T47D (cell line): ENCODE measurements around the gene FAM229B.
"Not testable (repeated sequence)": the region's sequence is repeated elsewhere in the genome, so short reads cannot be mapped to it uniquely, and the experiment has no call there.

ENCODE experiments used
- DNase-seq, 2 experiments: peaks; one replicate each; pipeline versions ENCODE4 v3.0.0 to v3.0.0-alpha.2; 2011 to 2012; ENCODE audit warnings: low read depth in 1 of 2, low spot score in 1 of 2
- JUND ChIP-seq: IDR thresholded peaks from 2 replicates; pipeline ENCODE4 v1.6.1; 2012; ENCODE audit warnings: low read depth
- in situ Hi-C: cut with HindIII; loops from 2 replicates; pipeline ENCODE4 v1.10.0; 2016; ENCODE audit warnings: low sequenced_read_pairs, low pct_unique_long_range_greater_than_20kb

The FAM229B gene, protein sequence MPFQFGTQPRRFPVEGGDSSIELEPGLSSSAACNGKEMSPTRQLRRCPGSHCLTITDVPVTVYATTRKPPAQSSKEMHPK

GRCh38 chr6:112087136-112087911 is at the start of gene FAM229B, which contains the start of gene TUBE1:
Gene FAM229B (plus strand): TSS chr6:112087591. CDS start chr6:112099284, 11,693 bp downstream.
Gene TUBE1 (minus strand): TSS chr6:112087482. CDS start chr6:112087434, 48 bp downstream.
- DNase-seq, result peak; percentile 61 to 94
- in situ Hi-C loops, result no loop called here
- no peak for TF ChIP-seq JUND

DNA sequence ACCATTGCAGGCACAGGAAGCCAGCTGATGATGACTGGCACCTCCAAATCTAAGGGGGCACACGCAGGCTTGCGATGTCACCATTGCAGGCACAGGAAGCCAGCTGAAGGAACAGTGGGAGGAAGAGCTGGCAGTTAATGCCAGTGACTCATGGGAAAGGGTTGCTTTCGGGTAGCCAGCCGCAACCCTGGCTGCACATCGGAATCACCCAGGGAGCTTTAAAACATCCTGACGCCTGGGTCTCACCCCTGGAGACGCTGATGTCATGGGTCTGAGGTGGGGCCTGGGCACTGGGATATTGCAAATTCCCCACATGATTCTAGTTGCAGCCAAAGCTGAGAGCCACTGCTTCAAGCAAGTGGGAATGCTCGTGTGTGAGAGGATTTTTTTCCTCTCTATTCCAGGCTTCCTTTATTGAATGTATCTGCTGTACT is 49.6 kb upstream of the FAM229B start:
- no peak for TF ChIP-seq JUND
- DNase-seq, result no peak
- in situ Hi-C loops, result no loop called here

DNA sequence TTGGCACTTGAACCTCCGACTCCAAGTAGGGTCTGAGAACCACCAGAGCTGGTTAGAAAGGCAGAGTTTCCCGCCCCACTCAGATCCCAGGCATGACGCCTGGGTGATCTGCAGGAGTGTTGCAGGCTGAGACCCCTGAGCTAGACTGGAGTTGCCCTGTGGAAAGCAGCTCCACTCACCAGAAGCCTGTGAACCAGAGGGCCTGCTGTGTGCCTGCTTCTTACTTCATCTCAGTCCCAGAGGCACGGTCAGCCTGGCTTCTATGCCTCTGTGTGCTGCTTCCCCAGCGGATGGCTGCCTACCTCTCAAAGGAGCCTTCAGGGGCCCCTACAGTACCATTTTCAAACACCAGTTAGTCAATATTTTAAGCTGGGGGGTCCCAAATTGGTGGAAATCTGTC is 49.1 kb upstream of the FAM229B start:
- in situ Hi-C loops, result no loop called here

DNA sequence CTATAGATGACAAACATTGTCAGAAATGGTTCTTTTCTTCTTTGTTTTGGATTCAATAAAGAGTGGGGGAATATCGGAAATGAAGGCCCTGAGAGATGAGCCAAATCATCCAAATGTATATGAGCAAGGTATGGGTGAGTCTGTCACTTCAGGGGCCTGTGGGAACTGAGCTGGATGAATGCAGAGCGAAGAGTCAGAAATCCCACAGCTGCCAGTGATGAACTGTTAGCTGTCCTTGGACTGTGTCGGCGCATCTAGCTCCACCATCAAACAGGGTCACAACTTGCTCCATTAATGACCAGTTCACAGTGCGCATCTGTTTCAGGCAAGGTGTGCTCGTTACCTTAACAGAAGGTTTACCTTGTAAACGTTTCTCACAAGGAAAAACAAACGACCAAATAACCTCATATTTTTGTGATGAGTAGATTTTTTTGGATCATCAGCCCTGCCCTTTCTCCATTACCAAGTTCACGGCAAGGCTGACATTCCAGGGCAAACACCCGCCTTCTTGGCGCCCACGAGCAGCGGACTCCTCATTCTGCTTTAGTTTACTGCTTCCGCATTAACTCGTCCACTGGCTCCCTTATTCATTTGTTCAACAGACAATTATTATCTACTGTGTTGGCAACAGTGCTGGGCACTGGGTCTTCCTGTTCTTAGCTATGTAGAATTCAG is 48.5 kb upstream of the FAM229B start:
- DNase-seq, result peak in 1 of 2 experiments; percentile 63
- in situ Hi-C loops, result no loop called here
- TF ChIP-seq JUND, result no peak

More for the DNA sequence above, 49.1 kb upstream of the FAM229B start:
- DNase-seq, result no peak
- no peak for TF ChIP-seq JUND

DNA sequence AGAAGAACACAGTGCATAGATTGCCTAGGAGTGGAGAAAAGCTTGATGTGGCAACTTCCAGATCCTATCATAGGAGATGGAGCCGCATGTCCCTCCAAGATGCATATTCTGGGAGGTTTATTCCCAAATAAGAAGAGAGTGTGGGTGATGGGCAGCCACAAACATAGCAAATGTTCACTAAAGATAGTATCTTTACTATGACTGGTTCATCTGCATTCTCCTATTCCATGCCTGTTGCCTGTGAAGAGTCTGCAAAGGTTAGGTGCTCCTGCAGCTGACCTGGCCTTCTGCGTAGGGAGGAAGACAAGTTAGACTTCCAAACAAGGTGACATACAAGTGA is 48.0 kb upstream of the FAM229B start:
- in situ Hi-C loops, result no loop called here
- TF ChIP-seq JUND, result no peak

DNA sequence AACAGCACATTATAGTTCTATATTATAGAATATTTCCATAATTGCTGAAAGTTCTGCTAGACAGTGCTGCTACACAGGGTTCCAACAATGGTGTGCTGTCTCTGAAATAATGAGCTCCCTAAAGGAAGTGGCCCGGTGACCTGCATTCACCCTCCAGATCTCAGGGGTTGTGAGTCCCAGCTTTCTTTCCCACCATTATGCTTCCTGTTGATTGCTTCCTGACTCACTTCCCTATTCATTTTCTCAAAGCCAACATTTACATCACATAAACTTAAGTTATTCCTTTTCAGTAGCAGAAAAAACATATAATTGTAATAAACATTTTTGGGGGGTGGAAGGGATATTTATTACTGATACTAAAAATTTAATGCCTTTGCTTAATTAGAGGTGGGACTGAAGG is 46.4 kb upstream of the FAM229B start:
- no peak for DNase-seq
- no peak for TF ChIP-seq JUND
- in situ Hi-C loops, result no loop called here

More for the DNA sequence above, 48.0 kb upstream of the FAM229B start:
- DNase-seq, result peak in 1 of 2 experiments; percentile 78

GRCh38 chr6:112041535-112041934 is 45.9 kb upstream of the FAM229B start:
- in situ Hi-C loops, result no loop called here
- TF ChIP-seq JUND, result no peak
- DNase-seq, result peak in 1 of 2 experiments; percentile 52

GRCh38 chr6:112043032-112044007 is 44.1 kb upstream of the FAM229B start:
- in situ Hi-C loops, result no loop called here
- TF ChIP-seq JUND, result no peak
- DNase-seq, result peak; percentile 44 to 81

GRCh38 chr6:112044196-112044595 is 43.2 kb upstream of the FAM229B start:
- in situ Hi-C loops, result no loop called here
- DNase-seq, result no peak
- no peak for TF ChIP-seq JUND

DNA sequence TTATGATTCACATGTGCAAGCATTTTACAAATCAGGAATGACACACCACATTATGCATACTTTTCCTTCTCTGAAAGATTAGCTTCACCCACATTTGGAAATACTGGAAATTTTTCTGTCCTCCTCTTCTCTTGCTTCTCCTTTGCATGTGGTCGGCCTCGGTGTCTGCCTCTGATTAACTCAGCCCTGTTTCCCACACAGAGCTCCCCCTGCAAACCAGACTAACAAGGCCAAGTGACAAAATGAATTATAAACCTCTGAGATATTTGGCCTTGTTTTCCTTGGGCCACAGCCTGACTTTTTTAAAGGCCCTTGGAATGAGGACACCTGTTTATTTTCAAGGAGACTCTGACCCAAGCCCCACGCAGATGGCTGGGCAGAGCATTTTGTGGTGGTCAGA is 42.5 kb upstream of the FAM229B start:
- no peak for TF ChIP-seq JUND
- no peak for DNase-seq

DNA sequence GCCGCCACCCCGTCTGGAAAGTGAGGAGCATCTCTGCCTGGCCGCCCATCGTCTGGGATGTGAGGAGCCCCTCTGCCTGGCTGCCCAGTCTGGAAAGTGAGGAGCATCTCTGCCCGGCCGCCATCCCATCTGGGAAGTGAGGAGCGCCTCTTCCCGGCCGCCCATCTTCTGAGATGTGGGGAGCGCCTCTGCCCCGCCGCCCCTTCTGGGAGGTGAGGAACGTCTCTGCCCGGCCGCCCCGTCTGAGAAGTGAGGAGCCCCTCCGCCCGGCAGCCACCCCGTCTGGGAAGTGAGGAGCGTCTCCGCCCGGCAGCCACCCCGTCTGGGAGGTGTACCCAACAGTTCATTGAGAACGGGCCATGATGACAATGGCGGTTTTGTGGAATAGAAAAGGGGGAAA is 39.9 kb upstream of the FAM229B start:
- in situ Hi-C loops, DNase-seq: not testable (repeated sequence)

More for the DNA sequence above, 42.5 kb upstream of the FAM229B start:
- in situ Hi-C loops, result no loop called here

DNA sequence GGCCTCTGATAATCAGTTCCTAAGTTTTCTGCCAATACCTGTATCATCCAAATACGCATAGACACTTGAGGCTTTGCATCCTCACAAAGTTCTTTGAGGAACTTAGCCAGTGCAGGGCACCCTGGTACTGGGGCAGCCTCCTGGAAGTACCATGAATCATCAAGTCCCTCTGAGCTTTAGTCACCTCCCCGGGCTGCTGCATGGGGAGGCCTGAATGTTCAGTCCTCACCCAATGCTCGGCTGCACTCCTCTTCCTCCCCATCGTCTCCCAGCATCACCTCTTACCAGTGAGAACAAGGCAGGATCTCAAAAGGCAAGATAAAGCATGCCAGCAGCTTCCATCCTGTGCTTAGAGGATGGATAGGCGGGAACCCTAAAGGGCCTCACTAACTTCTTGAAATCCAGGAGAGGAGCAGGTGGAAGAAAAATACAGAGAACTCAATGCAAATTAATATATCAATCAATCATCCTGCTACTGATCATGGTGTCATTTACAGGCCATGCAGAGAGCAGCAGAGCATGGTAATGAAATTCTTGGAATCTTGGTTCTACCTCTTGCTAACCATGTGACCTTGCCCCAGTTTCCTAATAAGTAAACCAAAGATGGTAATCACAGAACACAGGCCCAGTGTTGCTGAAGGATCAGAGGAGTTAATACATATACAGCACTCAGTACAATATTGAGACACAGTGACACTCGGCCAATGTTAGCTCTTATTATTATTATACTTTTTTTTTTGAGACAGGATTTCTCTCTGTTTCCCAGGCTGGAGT is 38.2 kb upstream of the FAM229B start:
- in situ Hi-C loops, result no loop called here
- no peak for TF ChIP-seq JUND
- DNase-seq, result no peak
